Measurements from ENCODE around the gene FAM13A.

Gene FAM13A

GRCh38 chr4:88820698-88821415 is 236.1 kb downstream of the FAM13A start:
- in situ Hi-C loops (cut with HindIII; ENCODE audit: low sequenced_read_pairs), result loop anchor here (25.0 kb wide), 1 partner anchor 191 kb away; no protein-coding TSS in a partner anchor

GRCh38 chr4:88819818-88820697 is 236.9 kb downstream of the FAM13A start:
- in situ Hi-C loops (cut with HindIII; ENCODE audit: low sequenced_read_pairs), result loop anchor here (25.0 kb wide), 1 partner anchor 192 kb away; no protein-coding TSS in a partner anchor

- in situ Hi-C loops (cut with HindIII; ENCODE audit: low sequenced_read_pairs), result loop anchor here (25.0 kb wide), 1 partner anchor 193 kb away; no protein-coding TSS in a partner anchor
These were observed 238.1 kb downstream of the FAM13A start for GRCh38 chr4:88818631-88819470.

- in situ Hi-C loops (cut with HindIII; ENCODE audit: low sequenced_read_pairs), result loop anchor here (25.0 kb wide), 1 partner anchor 195 kb away; no protein-coding TSS in a partner anchor
These were observed 239.2 kb downstream of the FAM13A start for GRCh38 chr4:88817740-88818139.

- in situ Hi-C loops (cut with HindIII; ENCODE audit: low sequenced_read_pairs), result loop anchor here (25.0 kb wide), 1 partner anchor 196 kb away; no protein-coding TSS in a partner anchor
These were observed 240.6 kb downstream of the FAM13A start for GRCh38 chr4:88816360-88816759.

- in situ Hi-C loops (cut with HindIII; ENCODE audit: low sequenced_read_pairs), result loop anchor here (25.0 kb wide), 1 partner anchor 198 kb away; no protein-coding TSS in a partner anchor
These were observed 242.9 kb downstream of the FAM13A start for GRCh38 chr4:88814043-88814617.

GRCh38 chr4:88813013-88813412 is 244.0 kb downstream of the FAM13A start:
- in situ Hi-C loops (cut with HindIII; ENCODE audit: low sequenced_read_pairs), result loop anchor here (25.0 kb wide), 1 partner anchor 199 kb away; no protein-coding TSS in a partner anchor

- in situ Hi-C loops (cut with HindIII; ENCODE audit: low sequenced_read_pairs), result loop anchor here (25.0 kb wide), 1 partner anchor 200 kb away; no protein-coding TSS in a partner anchor
These were observed 244.6 kb downstream of the FAM13A start for GRCh38 chr4:88812420-88812819.

GRCh38 chr4:88811904-88812303 is 245.1 kb downstream of the FAM13A start:
- in situ Hi-C loops (cut with HindIII; ENCODE audit: low sequenced_read_pairs), result loop anchor here (25.0 kb wide), 1 partner anchor 200 kb away; no protein-coding TSS in a partner anchor

- in situ Hi-C loops (cut with HindIII; ENCODE audit: low sequenced_read_pairs), result loop anchor here (25.0 kb wide), 1 partner anchor 202 kb away; no protein-coding TSS in a partner anchor
These were observed 246.7 kb downstream of the FAM13A start for GRCh38 chr4:88810325-88810724.

GRCh38 chr4:88809576-88810219 is 247.3 kb downstream of the FAM13A start:
- in situ Hi-C loops (cut with HindIII; ENCODE audit: low sequenced_read_pairs), result loop anchor here (25.0 kb wide), 1 partner anchor 203 kb away; no protein-coding TSS in a partner anchor

GRCh38 chr4:88809101-88809500 is 247.9 kb downstream of the FAM13A start:
- in situ Hi-C loops (cut with HindIII; ENCODE audit: low sequenced_read_pairs), result loop anchor here (25.0 kb wide), 1 partner anchor 203 kb away; no protein-coding TSS in a partner anchor

GRCh38 chr4:88807499-88807898 is 249.5 kb downstream of the FAM13A start:
- in situ Hi-C loops (cut with HindIII; ENCODE audit: low sequenced_read_pairs), result loop anchor here (25.0 kb wide), 1 partner anchor 205 kb away; no protein-coding TSS in a partner anchor

- in situ Hi-C loops (cut with HindIII; ENCODE audit: low sequenced_read_pairs), result loop anchor here (25.0 kb wide), 1 partner anchor 208 kb away; no protein-coding TSS in a partner anchor
These were observed 252.8 kb downstream of the FAM13A start for GRCh38 chr4:88804234-88804633.

- in situ Hi-C loops (cut with HindIII; ENCODE audit: low sequenced_read_pairs), result loop anchor here (25.0 kb wide), 1 partner anchor 209 kb away; no protein-coding TSS in a partner anchor
These were observed 253.3 kb downstream of the FAM13A start for GRCh38 chr4:88803600-88804096.

GRCh38 chr4:88802585-88803286 is 254.2 kb downstream of the FAM13A start:
- in situ Hi-C loops (cut with HindIII; ENCODE audit: low sequenced_read_pairs), result loop anchor here (25.0 kb wide), 1 partner anchor 210 kb away; no protein-coding TSS in a partner anchor

GRCh38 chr4:88802138-88802537 is 254.8 kb downstream of the FAM13A start:
- in situ Hi-C loops (cut with HindIII; ENCODE audit: low sequenced_read_pairs), result loop anchor here (25.0 kb wide), 1 partner anchor 210 kb away; no protein-coding TSS in a partner anchor

GRCh38 chr4:88799900-88800299 is 257.1 kb downstream of the FAM13A start:
- in situ Hi-C loops (cut with HindIII; ENCODE audit: low sequenced_read_pairs), result loop anchor here (25.0 kb wide), 1 partner anchor 212 kb away; no protein-coding TSS in a partner anchor

Measured in DLD1 (cell line).